ENCODE data around the gene TMSB4X.

TMSB4X gene

GRCh38 chrX:12999422-12999821 is 24.5 kb downstream of the TMSB4X start:
- DNase-seq (peak; percentile 77), ATAC-seq (ENCODE audit: insufficient read depth, low read depth) (peak; percentile 79)
- Histone ChIP-seq H3K4me1 (ENCODE audit: insufficient read depth, low read length) (peaks cover 65% of the 10 kb centered on the region), H3K4me2 (ENCODE audit: insufficient read depth, low read length) (peak overlapping the region; percentile 67), H3K79me2 (ENCODE audit: insufficient read depth, low read length) (peaks cover 18% of the 10 kb centered on the region; the same call in 1 of the 2 replicates), H3K9ac (ENCODE audit: low read depth, low read length) (peak overlapping the region; percentile 64), H2AFZ (ENCODE audit: low read depth, low read length) (0 out of 2 replicates have a peak overlapping the region, but pooled peaks have one; percentile 25), H3K9me3 (ENCODE audit: insufficient read depth, low read length, severe bottlenecking) (no peaks in the 10 kb centered on the region), H4K20me1 (ENCODE audit: insufficient read depth, low read length) (no peaks in the 10 kb centered on the region), H3K36me3 (ENCODE audit: insufficient read depth, low read length) (no peaks in the 10 kb centered on the region), H3K4me3 (ENCODE audit: low read depth in 1 of 2, low read length in 2 of 2) (peak overlapping the region; percentile 2 to 40; a peak in 3 of 4 replicates), H3K27me3 (ENCODE audit: insufficient read depth, low read length, poor library complexity) (no peaks in the 10 kb centered on the region), H3K27ac (ENCODE audit: low read length) (peak overlapping the region; percentile 100)
- TF ChIP-seq CTCF (IDR thresholded peaks at IDR 0.05; ENCODE audit: borderline replicate concordance, extremely low read depth, low read length, poor library complexity, severe bottlenecking) (no peak), EZH2 (IDR thresholded peaks at IDR 0.05; ENCODE audit: borderline replicate concordance, low read depth, low read length, severe bottlenecking) (no peak)

GRCh38 chrX:13000301-13000811 is 25.4 kb downstream of the TMSB4X start:
- peak; percentile 67 for DNase-seq
- Histone ChIP-seq H3K4me1 (ENCODE audit: insufficient read depth, low read length) (peaks cover 74% of the 10 kb centered on the region), H3K9ac (ENCODE audit: low read depth, low read length) (peak overlapping the region; percentile 64), H3K4me2 (ENCODE audit: insufficient read depth, low read length) (peak overlapping the region; percentile 67), H3K36me3 (ENCODE audit: insufficient read depth, low read length) (no peaks in the 10 kb centered on the region), H3K27ac (ENCODE audit: low read length) (peak overlapping the region; percentile 100), H3K9me3 (ENCODE audit: insufficient read depth, low read length, severe bottlenecking) (no peaks in the 10 kb centered on the region), H3K79me2 (ENCODE audit: insufficient read depth, low read length) (peaks cover 18% of the 10 kb centered on the region; the same call in 1 of the 2 replicates), H3K27me3 (ENCODE audit: insufficient read depth, low read length, poor library complexity) (no peaks in the 10 kb centered on the region), H3K4me3 (ENCODE audit: low read depth in 1 of 2, low read length in 2 of 2) (peak overlapping the region in 1 of 2 experiments; percentile 40; a peak in 2 of 4 replicates), H2AFZ (ENCODE audit: low read depth, low read length) (peak overlapping the region; percentile 62), H4K20me1 (ENCODE audit: insufficient read depth, low read length) (no peaks in the 10 kb centered on the region)
- TF ChIP-seq CTCF (IDR thresholded peaks at IDR 0.05; ENCODE audit: borderline replicate concordance, extremely low read depth, low read length, poor library complexity, severe bottlenecking) = no peak
- no peak for TF ChIP-seq EZH2 (IDR thresholded peaks at IDR 0.05; ENCODE audit: borderline replicate concordance, low read depth, low read length, severe bottlenecking)
- ATAC-seq (ENCODE audit: insufficient read depth, low read depth) = peak; percentile 58

- H3K9ac ChIP-seq (ENCODE audit: low read depth, low read length) = peak overlapping the region; percentile 64
- peak overlapping the region; percentile 100 for H3K27ac ChIP-seq (ENCODE audit: low read length)
- no peak for DNase-seq
- no peaks in the 10 kb centered on the region for H4K20me1 ChIP-seq (ENCODE audit: insufficient read depth, low read length)
- peak overlapping the region; percentile 67 for H3K4me2 ChIP-seq (ENCODE audit: insufficient read depth, low read length)
- peaks cover 18% of the 10 kb centered on the region; the same call in 1 of the 2 replicates for H3K79me2 ChIP-seq (ENCODE audit: insufficient read depth, low read length)
- no peaks in the 10 kb centered on the region for H3K27me3 ChIP-seq (ENCODE audit: insufficient read depth, low read length, poor library complexity)
- H3K4me1 ChIP-seq (ENCODE audit: insufficient read depth, low read length) = peaks cover 81% of the 10 kb centered on the region
- TF ChIP-seq CTCF (IDR thresholded peaks at IDR 0.05; ENCODE audit: borderline replicate concordance, extremely low read depth, low read length, poor library complexity, severe bottlenecking) = no peak
- TF ChIP-seq EZH2 (IDR thresholded peaks at IDR 0.05; ENCODE audit: borderline replicate concordance, low read depth, low read length, severe bottlenecking) = no peak
- H3K36me3 ChIP-seq (ENCODE audit: insufficient read depth, low read length) = no peaks in the 10 kb centered on the region
- no peak overlapping the region for H3K4me3 ChIP-seq (ENCODE audit: low read depth in 1 of 2, low read length in 2 of 2)
- ATAC-seq (ENCODE audit: insufficient read depth, low read depth) = no peak
- H2AFZ ChIP-seq (ENCODE audit: low read depth, low read length) = peak overlapping the region; percentile 62; the same call in 1 of the 2 replicates
- H3K9me3 ChIP-seq (ENCODE audit: insufficient read depth, low read length, severe bottlenecking) = no peaks in the 10 kb centered on the region
These were observed 26.2 kb downstream of the TMSB4X start for GRCh38 chrX:13001097-13001496.

All from DND-41 (cell line).